Testis (tissue), 3 donors: ENCODE measurements around the gene GPI. TPM values are rescaled to one million over a fixed set of nuclear protein-coding genes. Genes with fewer than 3 reads are reported as not detected.

Source experiments
- DNase-seq: peaks from one replicate; pipeline ENCODE4 v3.0.0-alpha.2; 2019
- H3K27ac ChIP-seq, 2 donors: fragments of 200-600 bp; sonication (generic); one replicate each; pipeline ENCODE4 v1.5.1; 2019
- H3K27me3 ChIP-seq: fragments of 200-600 bp; sonication (generic); one replicate; pipeline ENCODE4 v1.5.1; 2019
- H3K36me3 ChIP-seq: fragments of 200-600 bp; sonication (generic); one replicate; pipeline ENCODE4 v1.5.1; 2017; ENCODE audit warnings: low read depth; ENCODE audit errors: missing control alignments
- H3K4me1 ChIP-seq: fragments of 200-600 bp; sonication (generic); one replicate; pipeline ENCODE4 v1.5.1; 2019
- H3K4me3 ChIP-seq, 2 donors: fragments of 200-600 bp; sonication (generic); one replicate each; pipeline ENCODE4 v1.5.1; 2017 to 2019
- H3K9me3 ChIP-seq: fragments of 200-600 bp; sonication (generic); one replicate; pipeline ENCODE4 v1.5.1; 2017
- POLR2A ChIP-seq: fragments of 450-650 bp; IDR thresholded peaks from one replicate; pipeline ENCODE4 v1.6.1; 2017; ENCODE audit warnings: antibody characterized with exemption, mild to moderate bottlenecking, moderate library complexity
- WGBS, 2 donors: methylation state at CpG; one replicate each; pipeline ENCODE4 v1.1.5; 2018; 5-methylcytosine and 5-hydroxymethylcytosine counted together
- intact Hi-C: fragments of 100-400 bp; cut with DNase I; formaldehyde crosslinking; loops from one replicate; pipeline ENCODE4 v1.15.1; 2023; ENCODE audit warnings: low total_unique reads
- polyA plus RNA-seq: library from polyadenylated mRNA; stranded (reverse); fragments of 350-450 nt; fragmentation: Illumina TruSeq; extraction: RNeasy Lipid Tissue Mini Kit (QIAGEN cat#74804); gene quantifications from one replicate; pipeline ENCODE4 v1.2.3, GENCODE V29; 2014; ENCODE audit warnings: low read depth, low replicate concordance; ENCODE audit not compliant: insufficient read depth
- total RNA-seq, 2 donors: library from RNA; depleted of rRNA; stranded (reverse); fragments of >200 nt; gene quantifications; one replicate each; pipeline ENCODE4 v1.2.3, GENCODE V29; 2016
- TF ChIP-seq, protein P1 (sequence below), 3 experiments: fragments of 450-650 bp in 2 of 3; fragments of 200-600 bp in 1 of 3; sonication (generic) in 1 of 3; IDR thresholded peaks; one replicate each; pipeline ENCODE4 v1.5.1; 2016 to 2019; ENCODE audit warnings: antibody characterized with exemption in 3 of 3, mild to moderate bottlenecking in 2 of 3, moderate library complexity in 1 of 3

Gene GPI
- total and polyA plus RNA-seq, 3 donors from 2014 or later, result 109 to 198 (median 198) TPM

DNA sequence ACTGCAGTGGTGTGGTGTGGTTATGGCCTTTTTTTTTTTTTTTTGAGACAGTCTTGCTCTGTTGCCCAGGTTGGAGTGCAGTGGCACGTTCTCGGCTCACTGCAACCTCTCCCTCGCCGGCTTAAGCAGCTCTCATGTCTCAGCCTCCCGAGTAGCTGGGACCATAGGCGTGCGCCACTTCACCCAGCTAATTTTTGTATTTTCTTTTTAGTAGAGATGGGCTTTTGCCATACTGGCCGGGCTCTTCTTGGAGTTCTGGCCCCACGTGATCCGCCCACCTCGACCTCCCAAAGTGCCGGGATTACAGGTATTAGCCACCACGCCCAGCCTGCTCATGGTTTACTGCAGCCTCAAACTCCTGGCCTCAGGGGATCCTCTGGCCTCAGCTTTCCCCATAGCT lies 46.2 kb downstream of the GPI start:
- WGBS, 2 donors, result 96 to 97% methylated on average over 13 of the region's 13 CpGs
- Histone ChIP-seq H3K4me1 (no peaks in the 10 kb centered on the region), H3K27me3 (no peaks in the 10 kb centered on the region), H3K4me3 (no peak overlapping the region), H3K9me3 (no peaks in the 10 kb centered on the region), H3K27ac (no peak overlapping the region), H3K36me3 (no peaks in the 10 kb centered on the region)
- intact Hi-C loops, result no loop called here
- no peak for DNase-seq
- TF ChIP-seq, protein P1, sequence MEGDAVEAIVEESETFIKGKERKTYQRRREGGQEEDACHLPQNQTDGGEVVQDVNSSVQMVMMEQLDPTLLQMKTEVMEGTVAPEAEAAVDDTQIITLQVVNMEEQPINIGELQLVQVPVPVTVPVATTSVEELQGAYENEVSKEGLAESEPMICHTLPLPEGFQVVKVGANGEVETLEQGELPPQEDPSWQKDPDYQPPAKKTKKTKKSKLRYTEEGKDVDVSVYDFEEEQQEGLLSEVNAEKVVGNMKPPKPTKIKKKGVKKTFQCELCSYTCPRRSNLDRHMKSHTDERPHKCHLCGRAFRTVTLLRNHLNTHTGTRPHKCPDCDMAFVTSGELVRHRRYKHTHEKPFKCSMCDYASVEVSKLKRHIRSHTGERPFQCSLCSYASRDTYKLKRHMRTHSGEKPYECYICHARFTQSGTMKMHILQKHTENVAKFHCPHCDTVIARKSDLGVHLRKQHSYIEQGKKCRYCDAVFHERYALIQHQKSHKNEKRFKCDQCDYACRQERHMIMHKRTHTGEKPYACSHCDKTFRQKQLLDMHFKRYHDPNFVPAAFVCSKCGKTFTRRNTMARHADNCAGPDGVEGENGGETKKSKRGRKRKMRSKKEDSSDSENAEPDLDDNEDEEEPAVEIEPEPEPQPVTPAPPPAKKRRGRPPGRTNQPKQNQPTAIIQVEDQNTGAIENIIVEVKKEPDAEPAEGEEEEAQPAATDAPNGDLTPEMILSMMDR (IDR thresholded peaks at IDR 0.05), result no peak
- TF ChIP-seq POLR2A, result no peak

DNA sequence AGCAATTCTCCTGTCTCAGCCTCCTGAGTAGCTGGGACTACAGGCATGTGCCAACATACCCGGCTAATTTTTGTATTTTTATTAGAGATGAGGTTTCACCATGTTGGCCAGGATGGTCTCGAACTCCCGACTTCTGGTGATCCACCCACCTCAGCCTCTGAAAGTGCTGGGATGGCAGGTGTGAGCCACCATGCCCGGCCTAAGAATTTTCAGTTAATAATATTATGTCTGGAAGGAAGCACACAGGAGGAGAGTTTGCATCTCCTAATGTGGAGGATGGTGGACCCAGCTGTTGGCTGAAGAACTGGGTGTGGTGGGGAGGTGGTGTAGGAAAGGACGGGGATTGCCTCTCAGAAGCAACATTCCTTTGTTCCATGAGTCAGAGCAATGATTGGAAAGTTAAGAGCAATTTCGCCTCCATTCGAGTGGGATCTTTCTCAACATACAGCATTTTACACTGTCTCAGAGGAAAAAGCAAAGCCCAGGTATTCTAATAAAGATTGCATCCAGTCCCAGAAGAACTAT lies 51.1 kb downstream of the GPI start:
- 92 to 94% methylated on average over 7 of the region's 7 CpGs for WGBS, 2 donors
- DNase-seq, result peak; percentile 0
- Histone ChIP-seq H3K36me3 (no peaks in the 10 kb centered on the region), H3K27ac (no peak overlapping the region), H3K9me3 (no peaks in the 10 kb centered on the region), H3K4me1 (no peaks in the 10 kb centered on the region), H3K27me3 (no peaks in the 10 kb centered on the region), H3K4me3 (no peak overlapping the region)
- intact Hi-C loops, result no loop called here
- TF ChIP-seq, protein P1 (IDR thresholded peaks at IDR 0.05), result no peak

DNA sequence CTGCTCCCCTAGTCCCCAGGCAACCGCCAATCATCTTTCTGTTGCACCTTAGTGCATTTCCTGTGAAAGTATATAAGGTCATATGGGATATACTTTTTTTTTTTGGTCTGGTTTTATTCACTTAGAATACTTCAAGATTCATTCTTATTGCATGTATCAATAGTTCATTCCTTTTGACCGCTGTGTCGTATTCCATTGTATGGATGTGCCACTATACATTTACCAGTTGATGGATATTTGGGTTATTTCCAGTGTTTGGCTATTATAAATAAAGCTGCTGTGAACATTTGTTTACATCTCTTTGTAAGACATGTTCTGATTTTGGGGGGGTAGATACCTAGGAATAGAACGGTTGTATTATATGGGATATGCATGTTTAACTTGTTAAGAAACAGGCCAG lies 53.3 kb downstream of the GPI start:
- Histone ChIP-seq H3K27me3 (no peaks in the 10 kb centered on the region), H3K9me3 (no peaks in the 10 kb centered on the region), H3K4me3 (no peak overlapping the region), H3K27ac (no peak overlapping the region), H3K4me1 (no peaks in the 10 kb centered on the region), H3K36me3 (no peaks in the 10 kb centered on the region)
- TF ChIP-seq POLR2A, result no peak
- TF ChIP-seq, protein P1 (IDR thresholded peaks at IDR 0.05), result no peak
- WGBS, 2 donors, result 96 to 99% methylated on average over 4 of the region's 4 CpGs
- no peak for DNase-seq
- intact Hi-C loops, result no loop called here

DNA sequence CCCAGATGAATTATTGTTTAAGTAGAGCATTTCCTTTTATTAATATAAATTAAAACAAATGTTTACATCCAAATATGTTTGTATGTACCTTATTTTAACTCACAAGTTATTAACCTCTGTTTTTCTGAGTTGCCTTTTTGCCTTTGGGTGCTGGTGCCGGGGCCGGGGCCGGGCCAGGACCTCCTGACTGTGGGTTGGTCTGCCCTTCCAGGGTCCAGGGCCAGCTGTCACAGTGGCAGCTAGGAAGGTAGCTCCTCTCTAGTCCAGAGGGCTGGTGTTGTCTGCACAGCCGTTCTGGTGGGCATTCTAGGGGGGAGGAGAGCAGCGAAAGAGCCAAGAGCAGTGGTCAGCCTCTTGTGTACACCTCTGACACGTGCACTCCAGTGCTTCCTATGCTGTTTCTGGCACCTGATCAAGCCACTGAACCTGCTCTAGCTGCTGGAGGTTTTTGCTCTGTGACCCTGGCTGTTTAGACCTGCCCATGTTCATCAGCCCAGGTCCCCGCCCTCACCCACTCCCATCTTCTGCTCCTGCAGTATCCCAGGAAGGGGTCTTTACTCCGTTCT lies 61.2 kb downstream of the GPI start:
- Histone ChIP-seq H3K4me3 (no peak overlapping the region), H3K27me3 (no peaks in the 10 kb centered on the region), H3K9me3 (no peaks in the 10 kb centered on the region), H3K27ac (no peak overlapping the region), H3K36me3 (no peaks in the 10 kb centered on the region), H3K4me1 (peaks cover 16% of the 10 kb centered on the region)
- WGBS, 2 donors, result 88 to 89% methylated on average over 8 of the region's 8 CpGs
- TF ChIP-seq POLR2A, result no peak
- TF ChIP-seq, protein P1 (IDR thresholded peaks at IDR 0.05), result no peak
- no peak for DNase-seq
- intact Hi-C loops, result no loop called here
